ENCODE measurements around the gene TRERF1. TPM values are rescaled to one million over a fixed set of nuclear protein-coding genes. Genes with fewer than 3 reads are reported as not detected.

Gene TRERF1
- total and polyA plus RNA-seq, 2 of the 4 experiments (the other 2 are of a cell fraction): 6.3 to 9.9 TPM

- Histone ChIP-seq H3K56ac (ENCODE audit: extremely low read depth, insufficient read depth, low read length) (no peak overlapping the region), H3K14ac (replicated peaks; ENCODE audit: low read depth, low read length) (no peak overlapping the region), H2AK5ac (ENCODE audit: low read depth, low read length) (no peak overlapping the region), H3K27ac (ENCODE audit: insufficient read depth, low read length) (no peak overlapping the region), H3K4ac (ENCODE audit: low read depth, low read length) (no peak overlapping the region), H2BK15ac (ENCODE audit: low read depth, low read length) (no peak overlapping the region), H4K8ac (ENCODE audit: low read depth in 2 of 2, low read length in 2 of 2) (no peak overlapping the region), H3K9me1 (ENCODE audit: insufficient read depth, low read length) (peaks cover 18% of the 10 kb centered on the region), H2AFZ (replicated peaks; ENCODE audit: low read length, poor library complexity) (no peak overlapping the region), H3K23ac (ENCODE audit: low read depth, low read length) (no peak overlapping the region), H2AK9ac (replicated peaks; ENCODE audit: low read depth, low read length, poor library complexity) (no peak overlapping the region), H2BK5ac (ENCODE audit: low read depth, low read length, poor library complexity, severe bottlenecking) (no peak overlapping the region), H3K36me3 (ENCODE audit: control insufficient read depth, insufficient read depth, low read length) (peaks cover 47% of the 10 kb centered on the region), H3K4me2 (ENCODE audit: low read depth, low read length) (no peak overlapping the region), H3K27me3 (ENCODE audit: control insufficient read depth, insufficient read depth, low read length) (no peaks in the 10 kb centered on the region), H3K9me3 (ENCODE audit: control insufficient read depth, insufficient read depth, low read length) (no peaks in the 10 kb centered on the region), H2BK20ac (ENCODE audit: low read depth, low read length) (no peak overlapping the region), H4K5ac (ENCODE audit: low read depth, low read length) (no peak overlapping the region), H2BK120ac (ENCODE audit: low read depth, low read length) (no peak overlapping the region), H3K9ac (ENCODE audit: low read depth, low read length) (no peak overlapping the region), H3K18ac (ENCODE audit: low read depth, low read length) (no peak overlapping the region), H3K4me1 (ENCODE audit: control insufficient read depth, insufficient read depth, low read length) (peaks cover 13% of the 10 kb centered on the region), H3K4me3 (ENCODE audit: insufficient read depth, low read depth, low read length) (no peak overlapping the region), H4K20me1 (ENCODE audit: insufficient read depth, low read length) (no peaks in the 10 kb centered on the region), H4K91ac (ENCODE audit: insufficient read depth, low read depth, low read length) (no peak overlapping the region), H3K79me1 (ENCODE audit: low read depth in 1 of 2, low read length in 2 of 2) (peaks cover 0 to 12% of the 10 kb centered on the region in 2 experiments; a peak in 1 of 4 replicates)
- POLR2A ChIA-PET (ENCODE audit: unreplicated experiment): no interaction called here
- CTCF ChIA-PET: no interaction called here
- intact Hi-C loops (cut with micrococcal nuclease): no loop called here
- no peak for DNase-seq
- dilution Hi-C loops (cut with HindIII; ENCODE audit: low sequenced_read_pairs, unreplicated experiment): no loop called here
- WGBS, 2 experiments (ENCODE audit: extremely low coverage in 2 of 2, insufficient read length in 1 of 2): 84% methylated on average over 7 of the region's 9 CpGs; no CpG with 5 or more reads in 1 of the 2 experiments
- TF ChIP-seq, protein P1, sequence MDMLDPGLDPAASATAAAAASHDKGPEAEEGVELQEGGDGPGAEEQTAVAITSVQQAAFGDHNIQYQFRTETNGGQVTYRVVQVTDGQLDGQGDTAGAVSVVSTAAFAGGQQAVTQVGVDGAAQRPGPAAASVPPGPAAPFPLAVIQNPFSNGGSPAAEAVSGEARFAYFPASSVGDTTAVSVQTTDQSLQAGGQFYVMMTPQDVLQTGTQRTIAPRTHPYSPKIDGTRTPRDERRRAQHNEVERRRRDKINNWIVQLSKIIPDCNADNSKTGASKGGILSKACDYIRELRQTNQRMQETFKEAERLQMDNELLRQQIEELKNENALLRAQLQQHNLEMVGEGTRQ (IDR thresholded peaks at IDR 0.05; ENCODE audit: low read depth, low read length): no peak
- no peak for TF ChIP-seq SMC3 (IDR thresholded peaks at IDR 0.05; ENCODE audit: low read depth, low read length)
- TF ChIP-seq ELK1 (IDR thresholded peaks at IDR 0.05; ENCODE audit: borderline replicate concordance, low read depth, low read length): no peak
- TF ChIP-seq MAZ (IDR thresholded peaks at IDR 0.05; ENCODE audit: borderline replicate concordance, low read depth, low read length): no peak
- no peak for TF ChIP-seq POLR2A (IDR thresholded peaks at IDR 0.05; ENCODE audit: low read depth, low read length)
- no peak for TF ChIP-seq RFX5 (IDR thresholded peaks at IDR 0.05; ENCODE audit: low read depth, low read length)
- in situ Hi-C loops (cut with MboI; ENCODE audit: low sequenced_read_pairs): no loop called here
- ATAC-seq (ENCODE audit: low read depth): no peak
- BruUV-seq (replicated peaks): no TSS peak
Observed at GRCh38 chr6:42254505-42254904, 197.2 kb downstream of the TRERF1 start.

Measured in IMR-90 (cell line).